Activated CD4-positive, alpha-beta T cell treated with anti-CD3 and anti-CD28 coated beads for 4 hours (primary cell): Measurements from ENCODE around the gene PREP.
"Not testable (repeated sequence)": the region's sequence is repeated elsewhere in the genome, so short reads cannot be mapped to it uniquely, and the experiment has no call there.

Experiments used
- DNase-seq, 2 donors: peaks; one replicate each; pipeline ENCODE4 v3.0.0-alpha.2; 2020

PREP gene

GRCh38 chr6:105402939-105403935, at the start of gene PREP:
Gene PREP, minus strand, starts transcription at chr6:105403082. Its CDS starts 191 bp downstream, at chr6:105402891.
- DNase-seq: peak; percentile 79 to 80

DNA sequence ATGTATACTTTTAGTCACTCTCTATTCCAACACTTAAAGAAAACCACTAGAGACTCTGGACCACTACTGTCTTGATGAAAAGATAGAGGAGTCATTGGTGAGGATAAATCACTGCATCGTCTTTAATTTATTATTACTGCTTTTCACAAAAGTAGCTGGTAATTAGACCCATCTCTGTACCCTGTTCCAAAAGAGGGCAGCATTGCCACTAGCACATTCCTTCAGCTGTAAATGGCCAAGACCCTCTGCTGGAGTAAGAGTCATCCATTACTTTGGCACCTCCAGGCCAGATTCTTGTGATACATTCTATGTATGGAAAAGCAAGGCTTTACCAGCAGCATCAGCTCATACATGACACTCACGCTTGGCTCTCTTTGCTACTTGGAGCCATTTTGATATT, 49.5 kb upstream of the PREP start:
- DNase-seq: no peak

DNA sequence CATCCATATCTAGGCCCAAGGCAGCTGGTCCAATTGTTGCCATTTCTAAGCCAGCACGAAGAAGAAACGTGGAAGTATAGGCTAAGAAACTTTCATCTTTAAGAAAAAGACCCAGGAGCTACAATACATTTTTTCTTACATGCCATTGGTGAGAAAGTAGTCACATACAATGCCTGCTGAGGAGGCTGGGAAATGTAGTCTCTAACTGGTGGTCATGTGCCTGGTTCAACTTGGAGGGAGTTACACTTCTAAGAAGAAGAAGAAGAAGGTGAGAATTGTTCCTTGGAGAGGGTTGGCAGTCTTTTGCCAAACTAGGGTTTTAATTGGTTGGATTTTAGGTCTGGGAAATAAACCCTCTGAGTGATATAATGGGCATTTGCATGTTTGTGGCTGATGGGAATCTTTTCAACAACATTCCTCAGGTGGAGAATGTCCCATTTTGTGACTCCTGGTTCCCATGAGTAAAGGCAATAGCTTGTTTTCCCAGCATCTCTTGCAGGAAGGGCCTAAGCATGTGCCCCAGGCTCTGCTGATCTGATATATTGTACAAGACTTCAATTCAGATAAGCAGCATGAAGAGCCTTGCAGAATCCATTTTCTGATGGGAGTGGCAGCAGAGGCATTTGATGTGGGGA, 47.0 kb upstream of the PREP start:
- no peak for DNase-seq

GRCh38 chr6:105445481-105445880, 42.6 kb upstream of the PREP start:
- no peak for DNase-seq

DNA sequence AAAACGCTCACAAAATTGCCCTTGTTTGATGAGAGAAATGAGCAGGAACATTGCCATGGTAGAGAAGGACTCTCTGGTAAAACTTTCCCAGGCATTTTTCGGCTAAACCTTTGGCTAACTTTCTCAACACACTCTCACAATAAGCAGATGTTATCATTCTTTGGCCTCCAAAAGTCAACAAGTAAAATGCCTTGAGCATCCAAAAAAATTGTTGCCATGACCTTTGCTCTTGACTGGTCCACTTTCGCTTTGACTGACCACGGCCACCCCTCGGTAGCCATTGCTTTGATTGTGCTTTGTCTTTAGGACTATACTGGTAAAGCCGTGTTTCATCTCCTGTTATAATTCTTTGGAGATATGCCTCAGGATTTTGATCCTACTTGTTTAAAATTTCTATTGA, 41.1 kb upstream of the PREP start:
- DNase-seq: no peak

- no peak for DNase-seq
Observed at GRCh38 chr6:105442369-105442768, 39.5 kb upstream of the PREP start.

- no peak for DNase-seq
Observed at GRCh38 chr6:105437236-105437635, 34.4 kb upstream of the PREP start.

GRCh38 chr6:105433723-105434122, 30.8 kb upstream of the PREP start:
- DNase-seq: no peak

DNA sequence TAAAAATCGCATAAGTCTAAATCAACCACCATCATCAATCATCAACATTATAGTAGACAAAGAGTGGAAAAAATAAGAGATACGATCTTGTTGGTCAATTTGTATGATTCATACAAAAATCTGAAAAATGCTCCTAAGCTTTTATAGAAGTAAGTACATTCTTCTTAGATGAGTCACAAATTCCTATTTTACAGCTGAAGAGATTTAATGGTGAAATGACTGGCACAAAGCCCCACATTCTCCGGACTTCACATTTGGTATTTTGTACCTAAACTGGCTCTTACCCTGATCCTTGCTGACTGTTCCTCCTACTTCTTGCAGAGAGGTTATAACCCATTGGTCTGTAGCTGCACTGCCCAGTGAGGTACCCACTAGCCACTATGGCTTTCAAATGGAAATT, 29.9 kb upstream of the PREP start:
- DNase-seq: no peak

GRCh38 chr6:105431226-105431625, 28.3 kb upstream of the PREP start:
- DNase-seq: peak in 1 of 2 donors; percentile 28

DNA sequence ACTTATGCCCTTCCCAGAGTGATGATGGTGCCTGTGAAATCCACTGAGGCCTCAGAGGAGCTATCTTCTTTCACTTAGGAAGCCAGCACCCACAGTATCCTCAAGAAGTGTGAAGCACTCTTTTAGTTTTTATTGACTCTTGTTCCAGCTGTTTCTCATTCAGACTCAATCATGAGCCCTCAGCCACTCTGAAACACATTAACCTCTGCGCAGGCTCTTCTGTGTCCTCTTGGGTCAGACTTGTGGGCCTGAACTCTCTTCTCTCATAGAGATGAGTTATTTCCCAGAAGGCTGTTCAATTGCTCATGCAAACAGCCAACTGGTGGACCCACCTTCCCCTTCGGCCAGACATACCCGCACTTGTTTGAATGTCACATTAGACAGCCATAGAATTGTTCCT, 27.8 kb upstream of the PREP start:
- no peak for DNase-seq

GRCh38 chr6:105429676-105430075, 26.8 kb upstream of the PREP start:
- DNase-seq: no peak

- no peak for DNase-seq
Observed at GRCh38 chr6:105428342-105428957, 25.6 kb upstream of the PREP start.

DNA sequence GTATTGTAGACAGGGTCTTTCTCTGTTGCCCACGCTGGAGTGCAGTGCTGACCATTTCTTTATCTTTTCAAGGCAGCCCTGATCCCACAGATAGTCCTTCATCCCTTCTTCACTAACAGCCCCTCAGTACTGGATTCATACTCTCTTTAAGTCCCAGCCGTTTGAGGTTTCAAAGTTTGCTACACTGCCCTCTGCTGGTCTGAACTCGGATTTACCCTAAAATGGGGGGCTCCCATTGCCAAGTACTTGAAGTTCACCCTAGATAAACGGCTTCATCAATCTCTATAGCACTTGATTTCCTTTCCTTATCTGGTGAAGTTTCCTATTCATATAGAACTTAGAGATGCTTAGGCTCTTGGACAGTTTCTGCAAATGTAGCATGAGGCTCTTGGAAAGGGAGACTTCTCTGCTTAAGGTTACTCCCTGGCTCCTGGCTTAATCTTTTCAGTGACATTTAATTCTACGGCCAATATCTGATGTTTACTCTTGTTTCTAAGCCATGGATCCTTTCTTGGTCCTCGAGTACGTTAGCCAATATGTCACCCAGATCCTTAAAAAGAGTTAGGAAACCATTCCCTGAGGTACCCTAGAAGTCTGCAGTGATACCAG, 21.4 kb upstream of the PREP start:
- peak; percentile 37 to 61 for DNase-seq

DNA sequence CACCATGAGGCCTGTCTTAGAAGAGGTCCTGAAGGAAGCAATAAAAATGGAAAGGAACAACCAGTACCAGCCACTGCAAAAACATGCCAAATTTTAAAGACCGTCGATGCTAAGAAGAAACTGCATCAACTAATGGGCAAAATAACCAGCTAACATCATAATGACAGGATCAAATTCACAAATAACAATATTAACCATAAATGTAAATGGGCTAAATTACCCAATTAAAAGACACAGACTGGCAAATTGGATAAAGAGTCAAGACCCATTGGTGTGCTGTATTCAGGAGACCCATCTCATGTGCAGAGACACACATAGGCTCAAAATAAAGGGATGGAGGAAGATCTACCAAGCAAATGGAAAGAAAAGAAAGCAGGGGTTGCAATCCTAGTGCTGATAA, 14.1 kb upstream of the PREP start:
- not testable (repeated sequence) for DNase-seq

GRCh38 chr6:105409734-105410133, 6.9 kb upstream of the PREP start:
- DNase-seq: no peak

DNA sequence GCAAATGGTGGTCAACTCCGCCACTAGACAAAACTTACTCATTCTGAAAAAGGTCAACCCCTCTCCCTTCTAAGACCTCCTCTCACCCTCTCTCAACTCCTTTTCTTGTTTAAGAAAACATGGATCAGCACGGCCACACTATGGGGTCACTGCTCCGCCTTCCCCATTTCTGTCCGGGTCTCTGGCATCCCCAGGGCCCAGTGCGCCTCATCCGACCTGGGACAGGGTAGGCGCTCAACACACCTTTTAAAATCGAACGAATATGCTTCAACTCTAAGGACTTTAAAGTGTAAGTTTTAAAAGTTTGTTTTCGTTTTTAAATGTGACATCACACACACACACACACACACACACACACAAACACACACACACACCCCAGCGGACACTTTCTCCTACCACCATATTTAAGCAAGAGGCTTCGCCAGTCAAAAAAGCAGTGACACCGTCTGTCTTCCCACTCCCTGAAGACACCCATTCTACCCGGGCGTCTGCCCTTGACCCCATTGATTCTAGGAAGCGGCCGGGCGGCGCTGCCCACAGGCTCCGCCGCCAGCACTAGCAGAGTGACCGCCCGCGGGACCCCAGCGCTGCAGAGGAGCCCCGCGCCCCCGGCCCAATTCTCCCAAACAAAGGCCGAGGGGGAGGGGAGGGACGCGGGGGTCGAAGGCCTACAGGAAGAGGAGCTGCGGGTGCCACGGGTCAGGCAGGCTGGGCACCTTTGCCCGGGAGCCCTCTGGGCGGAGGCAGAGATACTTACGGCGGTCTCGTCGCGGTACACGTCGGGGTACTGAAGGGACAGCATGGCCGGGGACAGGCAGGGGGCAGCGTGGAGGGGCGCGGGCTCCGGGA, 568 bp downstream of the PREP start:
- peak; percentile 9 to 28 for DNase-seq

GRCh38 chr6:105401247-105402089, 1.4 kb downstream of the PREP start:
- DNase-seq: no peak

- no peak for DNase-seq
Observed at GRCh38 chr6:105400501-105400900, 2.4 kb downstream of the PREP start.

DNA sequence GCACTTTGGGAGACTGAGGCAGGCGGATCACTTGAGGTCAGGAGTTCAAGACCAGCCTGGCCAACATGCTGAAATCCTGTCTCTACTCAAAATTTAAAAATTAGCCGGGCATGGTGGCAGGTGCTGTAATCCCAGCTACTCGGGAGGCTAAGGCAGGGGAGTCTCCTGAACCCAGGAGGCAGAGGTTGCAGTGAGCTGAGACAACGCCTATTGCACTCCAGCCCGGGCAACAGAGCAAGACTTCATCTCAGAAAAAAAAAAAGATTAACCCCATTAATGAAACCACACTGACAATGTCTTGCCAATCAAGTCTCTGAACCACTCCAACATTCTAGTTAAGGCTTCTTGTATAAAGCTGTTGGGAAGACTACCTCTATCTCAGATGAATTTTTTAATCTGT, 4.0 kb downstream of the PREP start:
- no peak for DNase-seq

DNA sequence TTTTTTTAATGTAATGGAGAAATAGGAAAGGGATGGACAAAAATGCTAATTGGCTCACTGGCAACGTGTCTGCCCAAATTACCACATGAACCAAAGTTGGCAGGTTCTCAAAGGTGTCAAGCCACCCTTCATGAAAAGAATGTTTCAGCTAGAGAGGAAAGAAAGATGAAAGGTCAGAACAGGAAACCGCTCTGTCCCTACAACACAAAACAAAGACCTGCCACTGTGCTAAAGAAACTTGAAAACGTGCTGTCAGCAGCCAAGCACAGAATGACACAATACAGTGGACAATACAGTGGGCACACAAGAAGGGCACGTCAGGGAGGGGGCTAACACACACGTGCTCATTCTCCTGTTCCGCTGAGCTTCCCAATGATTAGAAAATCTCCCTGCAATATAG, 4.9 kb downstream of the PREP start:
- DNase-seq: no peak
